ENCODE measurements around the gene ADAP1.

DNA sequence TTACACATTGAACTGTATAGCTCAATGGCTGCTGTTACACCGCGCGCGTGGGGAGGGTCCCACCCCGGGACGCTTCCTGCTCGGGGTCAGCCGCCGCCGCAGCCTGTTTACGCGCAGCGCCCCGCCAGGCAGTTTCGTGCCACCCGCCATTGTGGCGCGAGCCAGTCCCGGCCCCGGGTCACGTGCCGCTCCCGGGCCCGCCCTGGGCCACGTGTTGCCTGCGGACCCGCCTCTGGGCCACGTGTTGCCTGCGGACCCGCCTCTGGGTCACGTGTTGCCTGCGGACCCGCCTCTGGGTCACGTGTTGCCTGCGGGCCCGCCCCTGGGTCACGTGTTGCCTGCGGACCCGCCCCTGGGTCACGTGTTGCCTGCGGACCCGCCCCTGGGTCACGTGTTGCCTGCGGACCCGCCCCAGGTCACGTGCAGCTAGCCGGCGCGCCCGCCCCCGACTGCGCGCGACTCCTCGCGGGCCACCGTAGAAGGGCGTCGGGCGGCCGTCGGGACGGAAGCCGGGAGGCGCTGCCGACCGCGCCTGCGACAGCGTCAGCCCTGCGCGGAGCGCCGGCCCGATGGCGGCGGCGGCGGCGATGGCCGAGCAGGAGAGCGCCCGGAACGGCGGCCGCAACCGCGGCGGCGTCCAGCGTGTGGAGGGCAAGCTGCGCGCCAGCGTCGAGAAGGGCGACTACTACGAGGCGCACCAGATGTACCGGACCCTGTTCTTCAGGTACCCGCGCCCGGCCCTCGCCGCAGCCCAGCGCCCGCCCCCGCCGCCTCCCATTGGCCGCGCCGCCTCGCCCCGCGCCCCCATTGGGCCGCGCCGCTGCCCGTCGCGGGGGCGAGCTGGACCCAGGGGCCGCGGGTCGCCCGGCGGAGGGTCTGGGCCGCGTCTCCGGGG, 78.2 kb downstream of the ADAP1 start, which contains the start of gene GET4:
- TF ChIP-seq, protein P1, sequence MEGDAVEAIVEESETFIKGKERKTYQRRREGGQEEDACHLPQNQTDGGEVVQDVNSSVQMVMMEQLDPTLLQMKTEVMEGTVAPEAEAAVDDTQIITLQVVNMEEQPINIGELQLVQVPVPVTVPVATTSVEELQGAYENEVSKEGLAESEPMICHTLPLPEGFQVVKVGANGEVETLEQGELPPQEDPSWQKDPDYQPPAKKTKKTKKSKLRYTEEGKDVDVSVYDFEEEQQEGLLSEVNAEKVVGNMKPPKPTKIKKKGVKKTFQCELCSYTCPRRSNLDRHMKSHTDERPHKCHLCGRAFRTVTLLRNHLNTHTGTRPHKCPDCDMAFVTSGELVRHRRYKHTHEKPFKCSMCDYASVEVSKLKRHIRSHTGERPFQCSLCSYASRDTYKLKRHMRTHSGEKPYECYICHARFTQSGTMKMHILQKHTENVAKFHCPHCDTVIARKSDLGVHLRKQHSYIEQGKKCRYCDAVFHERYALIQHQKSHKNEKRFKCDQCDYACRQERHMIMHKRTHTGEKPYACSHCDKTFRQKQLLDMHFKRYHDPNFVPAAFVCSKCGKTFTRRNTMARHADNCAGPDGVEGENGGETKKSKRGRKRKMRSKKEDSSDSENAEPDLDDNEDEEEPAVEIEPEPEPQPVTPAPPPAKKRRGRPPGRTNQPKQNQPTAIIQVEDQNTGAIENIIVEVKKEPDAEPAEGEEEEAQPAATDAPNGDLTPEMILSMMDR (IDR thresholded peaks at IDR 0.05): peak; percentile 9 to 50 (median 46)
- TF ChIP-seq EP300 (IDR thresholded peaks at IDR 0.05): no peak
